Non-pigmented ciliary epithelial cell (primary cell): ENCODE results near the gene GABARAPL1.
"Not testable (repeated sequence)": the region's sequence is repeated elsewhere in the genome, so short reads cannot be mapped to it uniquely, and the experiment has no call there.

Source experiments
- DNase-seq: peaks from one replicate; pipeline ENCODE4 v3.0.0-alpha.2; 2010; ENCODE audit warnings: low read depth

The GABARAPL1 gene

DNA sequence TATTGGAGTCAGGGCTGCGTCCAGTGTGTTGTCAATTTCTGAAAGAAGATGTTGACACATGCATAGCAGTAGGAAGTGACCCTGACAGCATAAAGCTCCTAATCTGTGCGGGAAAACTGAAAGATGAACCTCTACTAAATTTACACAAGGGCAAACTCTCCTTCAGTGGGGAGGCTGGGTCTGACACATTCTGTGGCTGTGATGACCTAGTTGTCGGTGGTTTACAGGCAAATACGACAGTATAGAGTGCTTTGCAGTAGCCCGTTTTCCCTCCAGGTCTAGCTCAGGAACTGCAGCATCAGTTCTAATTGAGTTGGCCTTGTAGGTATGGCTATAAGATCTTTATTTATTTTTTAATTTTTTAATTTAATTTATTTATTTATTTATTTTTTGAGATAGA lies 14.8 kb upstream of the GABARAPL1 start:
- DNase-seq: no peak

DNA sequence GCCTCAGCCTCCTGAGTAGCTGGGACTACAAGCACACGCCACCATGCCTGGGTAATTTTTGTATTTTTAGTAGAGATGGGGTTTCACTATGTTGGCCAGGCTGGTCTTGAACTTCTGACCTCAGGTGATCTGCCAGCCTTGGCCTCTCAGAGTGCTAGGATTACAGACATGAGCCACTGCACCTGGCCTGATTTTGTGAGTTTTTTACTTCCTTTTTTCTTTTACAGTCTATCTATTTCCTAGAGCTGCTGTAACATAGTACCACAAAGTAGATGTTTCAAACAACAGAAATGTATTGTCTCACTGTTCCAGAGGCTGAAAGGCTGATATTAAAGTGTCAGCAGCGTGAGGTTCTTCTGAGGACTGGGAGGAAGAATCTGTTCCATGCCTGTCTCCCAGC lies 8.2 kb upstream of the GABARAPL1 start:
- DNase-seq: not testable (repeated sequence)

DNA sequence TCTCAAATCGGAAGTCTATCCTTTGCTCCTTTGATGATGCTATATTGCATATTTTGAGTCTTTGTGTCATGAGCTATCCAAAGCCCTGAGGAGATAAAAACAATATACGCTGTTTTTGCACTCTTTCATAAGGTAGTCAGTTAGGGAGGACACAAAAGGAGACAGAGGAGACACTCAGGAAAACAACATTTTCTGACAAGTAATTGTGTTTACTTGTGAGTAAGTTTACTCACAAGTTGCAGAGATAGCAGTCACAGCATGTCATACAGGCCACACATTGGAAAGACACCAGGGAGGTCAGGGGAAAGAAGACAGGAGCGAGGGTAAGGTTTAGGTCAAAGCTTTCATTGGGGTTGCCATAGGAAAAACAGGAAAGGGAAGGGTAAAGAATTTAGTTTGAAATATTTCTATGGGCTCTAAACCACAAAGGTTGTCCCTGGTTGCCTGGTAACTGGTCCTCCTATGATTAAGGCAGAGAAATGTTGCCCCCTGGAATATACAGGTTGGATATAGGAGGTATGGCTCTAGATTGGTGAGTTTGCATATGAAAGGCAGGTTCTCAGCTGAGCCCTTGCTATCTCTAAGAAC lies 7.4 kb upstream of the GABARAPL1 start:
- DNase-seq: peak; percentile 36

DNA sequence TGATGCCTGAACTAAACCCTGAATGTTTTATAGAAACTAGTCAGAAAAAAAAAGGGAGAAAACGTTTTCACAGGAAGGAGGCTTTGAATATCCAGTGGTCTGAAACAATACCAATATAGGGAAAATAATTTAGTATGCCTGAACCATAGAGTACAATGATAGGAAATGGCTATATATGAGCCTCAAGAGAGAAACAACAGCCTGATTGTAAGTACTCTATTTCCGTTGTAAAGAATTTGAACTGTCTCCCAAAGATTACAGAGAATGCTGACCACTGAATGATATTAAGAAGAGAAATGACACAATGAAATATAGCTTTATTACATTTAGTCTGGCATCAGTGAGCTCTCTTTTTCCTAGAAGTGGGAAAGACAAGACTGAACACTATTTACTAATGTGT lies 5.5 kb upstream of the GABARAPL1 start:
- DNase-seq: no peak

DNA sequence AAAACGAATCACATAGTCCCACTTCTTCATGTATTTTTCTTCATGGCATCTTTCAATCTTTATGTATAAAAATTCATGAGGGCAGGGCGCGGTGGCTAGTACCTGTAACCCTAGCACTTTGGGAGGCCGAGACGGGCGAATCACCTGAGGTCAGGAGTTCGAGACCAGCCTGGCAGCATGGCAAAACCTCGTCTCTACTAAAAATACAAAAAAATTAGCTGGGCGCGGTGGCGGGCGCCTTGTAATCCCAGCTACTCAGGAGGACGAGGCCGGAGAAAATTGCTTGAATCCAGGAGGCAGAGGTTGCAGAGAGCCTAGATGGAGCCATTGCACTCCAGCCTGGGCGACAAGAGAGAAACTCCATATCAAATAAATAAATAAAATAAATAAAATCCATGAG lies 2.5 kb upstream of the GABARAPL1 start:
- no peak for DNase-seq

DNA sequence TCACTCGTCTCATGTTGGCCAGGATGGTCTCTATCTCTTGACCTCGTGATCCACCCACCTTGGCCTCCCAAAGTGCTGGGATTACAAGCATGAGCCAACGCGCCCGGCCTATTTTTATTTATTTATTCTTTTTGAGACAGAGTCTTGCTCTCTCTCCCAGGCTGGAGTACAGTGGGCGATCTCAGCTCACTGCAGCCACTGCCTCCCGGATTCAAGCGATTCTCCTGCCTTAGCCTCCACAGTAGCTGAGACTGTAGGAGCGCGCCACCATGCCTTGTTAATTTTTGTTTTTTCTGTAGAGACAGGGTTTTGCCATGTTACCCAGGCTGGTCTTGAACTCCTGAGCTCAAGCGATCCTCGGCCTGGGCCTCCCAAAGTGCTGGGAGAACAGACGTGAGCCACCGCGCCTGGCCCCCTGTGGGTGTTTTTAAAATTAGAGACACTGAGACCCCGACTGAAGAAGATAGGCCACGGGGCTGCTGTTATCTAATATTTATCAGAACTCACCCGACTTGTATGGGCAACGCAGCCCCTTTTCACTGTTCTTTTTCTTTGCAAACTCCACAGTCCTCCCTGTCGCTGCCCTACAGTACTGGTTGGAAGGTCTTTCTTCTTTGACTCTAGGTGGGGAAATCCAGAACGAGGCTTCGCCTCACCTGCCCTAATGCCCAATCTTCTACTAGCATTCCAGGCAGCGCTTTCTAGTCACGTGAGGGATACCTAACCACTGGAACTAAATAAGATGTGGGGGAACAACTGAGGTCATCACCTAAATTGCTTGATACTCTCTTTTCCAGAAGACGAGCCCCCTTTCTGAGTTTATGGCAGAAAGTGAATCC lies 1.4 kb upstream of the GABARAPL1 start:
- no peak for DNase-seq

DNA sequence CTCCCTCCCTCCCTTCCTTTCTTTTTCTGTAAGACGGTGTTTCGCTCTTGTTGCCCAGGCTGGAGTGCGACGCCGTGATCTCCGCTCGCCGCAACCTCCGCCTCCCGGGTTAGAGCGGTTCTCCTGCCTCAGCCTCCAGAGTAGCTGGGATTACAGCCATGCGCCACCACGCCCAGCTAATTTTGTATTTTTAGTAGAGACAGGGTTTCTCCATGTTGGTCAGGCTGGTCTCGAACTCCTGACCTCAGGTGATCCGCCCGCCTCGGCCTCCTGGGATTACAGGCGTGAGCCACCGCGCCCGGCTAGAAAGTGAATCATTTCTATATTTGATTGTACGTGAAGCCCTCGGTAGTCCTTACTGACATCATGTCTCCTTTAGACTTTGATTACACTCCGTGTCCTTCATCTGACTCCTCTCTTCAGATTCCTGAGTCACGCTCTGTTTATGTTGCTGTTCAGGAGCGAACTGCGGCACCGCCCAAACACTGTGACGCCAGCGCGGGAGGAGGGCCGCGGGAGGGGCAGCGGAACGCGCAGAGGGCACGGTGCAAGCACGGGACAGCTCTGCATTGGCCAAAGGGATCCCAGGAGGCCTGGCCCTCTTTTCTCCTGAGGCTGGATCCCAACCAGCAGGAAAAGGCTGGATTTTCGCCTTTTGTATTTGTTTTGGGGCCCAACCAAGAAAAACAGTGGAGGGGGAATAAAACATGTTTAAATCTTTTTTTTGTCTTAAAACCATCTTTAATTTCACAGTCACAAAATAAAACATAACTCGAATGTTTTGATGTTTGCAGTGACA lies 538 bp upstream of the GABARAPL1 start:
- peak; percentile 99 for DNase-seq

DNA sequence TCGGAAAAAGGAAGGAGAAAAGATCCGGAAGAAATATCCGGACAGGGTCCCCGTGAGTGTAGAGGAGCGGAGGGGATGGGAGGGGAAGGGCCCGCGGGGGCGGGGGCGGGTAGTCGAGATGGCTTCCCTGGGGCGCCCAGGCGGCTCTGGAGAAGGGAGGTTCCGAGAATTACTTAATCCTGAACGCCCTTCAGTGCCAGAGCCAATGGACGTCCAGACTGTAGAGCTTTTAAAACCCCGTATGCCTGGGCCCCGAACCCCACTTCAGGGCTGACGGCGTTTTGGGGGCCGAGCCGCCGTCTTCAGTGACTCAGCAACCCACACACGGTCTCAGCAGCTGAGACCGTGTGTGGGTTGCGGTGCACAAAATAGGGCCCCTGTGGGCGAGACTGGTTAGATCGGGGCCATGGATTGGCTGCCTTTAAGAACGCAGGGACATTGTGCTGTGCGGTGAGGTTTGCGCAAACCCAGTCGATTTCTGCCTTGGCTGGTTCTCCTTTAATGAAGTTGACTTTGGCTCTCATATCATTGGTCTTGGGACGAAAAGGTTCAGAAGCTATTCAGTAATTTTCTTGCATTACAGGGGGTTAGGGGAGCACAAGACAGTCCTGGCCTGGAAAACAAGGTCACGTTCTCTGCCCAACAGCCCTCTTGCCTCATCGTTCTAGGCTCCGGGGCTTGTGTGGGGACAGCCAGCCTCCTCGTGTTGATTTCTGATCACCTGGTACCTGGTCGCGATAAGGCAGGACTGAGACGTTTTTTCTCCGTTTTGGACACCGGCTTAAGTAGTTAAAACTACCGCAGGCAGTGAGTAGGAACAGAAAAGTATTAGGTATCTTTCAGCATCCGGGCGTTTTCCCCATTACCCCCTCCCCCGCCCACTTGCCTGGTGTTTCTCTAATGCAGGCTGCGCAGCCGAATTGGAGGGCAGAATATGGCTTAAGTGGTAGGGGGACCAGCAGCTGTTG lies 775 bp downstream of the GABARAPL1 start:
- peak; percentile 82 for DNase-seq

DNA sequence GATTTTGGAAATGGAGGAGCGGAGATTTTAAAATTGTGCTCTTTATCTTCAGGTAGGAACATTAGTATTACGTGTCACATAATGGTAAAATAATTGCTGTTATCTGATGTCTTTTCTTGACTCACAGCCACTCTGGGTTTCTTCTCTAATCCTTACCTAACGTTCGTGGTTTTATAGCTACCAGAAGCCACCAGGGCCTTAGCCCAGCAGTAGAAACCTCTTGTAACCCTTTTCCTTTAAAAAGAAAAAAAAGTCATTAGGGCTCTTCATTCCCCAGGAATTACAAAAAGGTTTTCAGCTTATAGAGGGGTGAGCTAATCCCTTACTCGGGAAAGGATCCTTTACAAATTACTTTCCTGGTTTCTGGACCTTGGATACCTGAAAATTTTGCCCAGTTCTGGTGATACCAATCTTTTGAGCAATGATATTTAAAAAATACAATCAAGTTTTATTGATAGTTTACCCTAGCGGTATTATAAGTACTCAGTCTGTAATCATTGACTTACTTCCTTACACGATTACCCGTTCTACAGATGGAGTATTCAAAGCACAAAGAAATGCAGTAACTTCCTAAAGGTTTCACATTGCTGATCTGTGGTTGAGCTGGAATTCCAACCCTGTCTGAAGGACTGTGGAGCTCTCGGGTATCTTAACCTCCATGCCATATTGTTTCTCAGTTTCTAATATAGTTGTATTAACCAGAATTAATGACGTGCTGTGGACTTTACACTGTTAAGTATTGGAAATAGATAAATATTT lies 1.6 kb downstream of the GABARAPL1 start:
- DNase-seq: peak; percentile 73

DNA sequence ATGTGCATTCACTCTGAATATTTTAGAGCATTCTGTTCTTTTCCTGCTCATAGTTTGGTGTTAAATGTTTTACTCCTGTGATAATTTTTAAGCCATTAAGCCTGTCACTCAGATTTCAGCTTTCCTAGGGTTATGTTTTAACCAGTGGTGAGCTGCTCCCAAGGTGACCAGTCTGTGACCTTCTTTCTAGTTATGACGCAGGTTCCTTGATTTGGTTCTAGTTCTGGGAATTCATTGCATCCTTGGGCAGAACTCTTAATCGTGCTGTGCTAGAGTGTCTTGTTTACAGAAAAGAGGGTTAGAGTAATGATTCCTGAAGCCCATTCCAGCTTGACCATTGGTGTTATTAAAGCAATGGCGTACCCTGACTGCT lies 2.2 kb downstream of the GABARAPL1 start:
- no peak for DNase-seq

DNA sequence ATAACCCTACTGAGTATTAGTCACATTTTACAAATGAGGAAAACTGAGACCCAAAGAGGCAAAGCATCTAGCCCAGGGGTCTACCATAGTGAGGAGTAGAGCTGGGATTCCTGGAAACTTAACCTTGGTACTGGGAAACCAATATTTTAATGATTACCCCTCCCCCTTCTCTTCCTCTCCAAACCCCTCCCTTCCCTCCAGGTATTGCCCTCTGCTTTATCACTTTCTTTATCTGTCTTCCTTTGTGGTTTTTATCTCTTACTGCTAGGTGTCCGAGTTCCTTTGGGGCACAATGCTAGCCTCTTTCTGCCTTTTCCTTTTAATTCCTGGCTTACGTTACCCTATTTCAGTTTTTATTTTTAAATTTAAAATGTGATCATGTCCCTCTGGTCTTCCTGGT lies 2.8 kb downstream of the GABARAPL1 start:
- DNase-seq: no peak

DNA sequence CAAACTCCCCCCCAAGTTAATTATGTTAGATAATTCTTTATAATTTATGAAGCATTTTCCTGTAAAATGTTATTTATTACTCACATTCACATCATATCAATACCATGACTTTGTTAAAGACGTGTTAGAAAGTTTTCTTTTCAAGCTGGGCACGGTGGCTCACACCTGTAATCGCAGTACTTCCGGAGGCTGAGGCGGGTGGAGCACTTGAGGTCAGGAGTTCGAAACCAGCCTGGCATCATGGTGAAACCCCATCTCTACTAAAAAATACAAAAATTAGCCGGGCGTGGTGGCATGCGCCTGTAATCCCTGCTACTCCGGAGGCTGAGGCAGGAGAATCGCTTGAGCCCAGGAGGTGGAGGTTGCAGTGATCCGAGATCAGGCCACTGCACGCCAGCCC lies 3.3 kb downstream of the GABARAPL1 start:
- DNase-seq: not testable (repeated sequence)

DNA sequence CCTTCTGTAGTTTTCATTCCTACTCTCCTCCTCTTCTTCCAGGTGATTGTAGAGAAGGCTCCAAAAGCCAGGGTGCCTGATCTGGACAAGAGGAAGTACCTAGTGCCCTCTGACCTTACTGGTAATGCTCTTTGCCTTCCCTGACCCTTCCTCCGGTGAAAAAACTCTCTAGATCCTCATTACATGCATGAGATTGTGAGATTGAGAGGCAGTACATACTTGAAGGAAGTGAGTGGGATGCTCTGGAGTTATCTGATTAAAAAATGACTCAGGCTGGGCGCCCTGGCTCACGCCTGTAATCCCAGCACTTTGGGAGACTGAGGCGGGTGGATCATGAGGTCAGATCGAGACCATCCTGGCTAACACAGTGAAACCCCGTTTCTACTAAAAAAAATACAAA lies 5.3 kb downstream of the GABARAPL1 start:
- no peak for DNase-seq

DNA sequence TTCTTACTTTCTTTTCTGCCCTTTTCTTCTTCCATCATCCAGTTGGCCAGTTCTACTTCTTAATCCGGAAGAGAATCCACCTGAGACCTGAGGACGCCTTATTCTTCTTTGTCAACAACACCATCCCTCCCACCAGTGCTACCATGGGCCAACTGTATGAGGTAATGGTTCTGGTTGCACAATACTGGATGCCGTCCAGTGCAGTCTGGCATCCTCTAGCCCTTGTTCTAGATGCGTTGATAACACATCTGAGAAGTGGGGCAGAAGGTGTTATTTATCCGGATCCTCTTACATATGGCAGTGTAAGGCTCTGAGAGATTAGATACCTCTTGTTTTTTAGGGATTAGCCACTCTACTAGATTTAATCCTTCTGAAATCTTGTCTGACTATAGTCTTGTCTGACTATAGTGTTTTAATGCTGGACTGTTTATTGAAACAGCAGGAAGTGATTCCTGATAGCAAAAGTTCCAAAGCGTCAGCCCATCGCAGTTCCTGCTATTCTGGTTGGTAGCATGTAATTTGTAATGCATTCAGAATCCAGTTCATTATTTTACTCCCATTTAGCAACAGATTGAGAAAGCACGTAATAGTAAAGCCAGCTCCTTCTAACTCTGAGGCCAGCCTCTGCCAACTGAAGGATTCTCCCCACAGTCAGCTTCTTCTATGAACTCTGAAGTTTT lies 7.9 kb downstream of the GABARAPL1 start:
- peak; percentile 20 for DNase-seq

DNA sequence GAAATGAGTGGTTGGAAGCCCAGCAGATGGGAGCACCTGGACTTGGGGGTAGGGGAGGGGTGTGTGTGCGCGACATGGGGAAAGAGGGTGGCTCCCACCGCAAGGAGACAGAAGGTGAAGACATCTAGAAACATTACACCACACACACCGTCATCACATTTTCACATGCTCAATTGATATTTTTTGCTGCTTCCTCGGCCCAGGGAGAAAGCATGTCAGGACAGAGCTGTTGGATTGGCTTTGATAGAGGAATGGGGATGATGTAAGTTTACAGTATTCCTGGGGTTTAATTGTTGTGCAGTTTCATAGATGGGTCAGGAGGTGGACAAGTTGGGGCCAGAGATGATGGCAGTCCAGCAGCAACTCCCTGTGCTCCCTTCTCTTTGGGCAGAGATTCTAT lies 9.2 kb downstream of the GABARAPL1 start:
- no peak for DNase-seq

DNA sequence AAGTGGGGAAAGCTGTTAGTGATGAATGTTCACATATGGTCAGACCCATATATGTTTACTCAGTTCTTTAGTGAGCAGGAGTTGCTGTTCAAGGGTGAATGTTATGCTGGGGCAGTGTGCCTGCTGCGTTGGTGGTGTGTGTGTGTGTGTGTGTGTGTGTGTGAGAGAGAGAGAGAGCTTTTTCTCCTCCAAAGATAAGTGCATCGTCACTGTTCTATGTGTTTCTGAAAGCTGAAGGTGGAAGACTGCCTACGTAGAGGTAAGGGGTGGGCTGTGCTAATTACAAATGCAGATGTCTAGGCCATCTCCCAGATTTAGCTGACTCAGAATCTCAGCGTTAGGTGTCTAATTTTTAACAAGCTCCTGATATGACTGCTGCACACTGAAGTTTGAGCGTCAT lies 10.5 kb downstream of the GABARAPL1 start:
- DNase-seq: no peak

DNA sequence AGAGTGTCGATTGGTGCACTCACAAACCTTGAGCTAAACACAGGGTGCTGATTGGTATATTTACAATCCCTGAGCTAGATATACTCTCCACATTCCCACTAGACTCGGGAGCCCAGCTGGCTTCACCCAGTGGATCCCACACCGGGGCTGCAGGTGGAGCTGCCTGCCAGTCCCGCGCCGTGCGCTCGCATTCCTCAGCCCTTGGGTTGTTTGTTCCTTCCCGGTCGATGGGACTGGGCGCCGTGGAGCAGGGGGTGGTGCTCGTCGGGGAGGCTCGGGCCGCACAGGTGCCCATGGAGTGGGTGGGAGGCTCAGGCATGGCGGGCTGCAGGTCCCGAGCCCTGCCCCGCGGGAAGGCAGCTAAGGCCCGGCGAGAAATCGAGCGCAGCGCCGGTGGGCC lies 12.7 kb downstream of the GABARAPL1 start:
- not testable (repeated sequence) for DNase-seq

DNA sequence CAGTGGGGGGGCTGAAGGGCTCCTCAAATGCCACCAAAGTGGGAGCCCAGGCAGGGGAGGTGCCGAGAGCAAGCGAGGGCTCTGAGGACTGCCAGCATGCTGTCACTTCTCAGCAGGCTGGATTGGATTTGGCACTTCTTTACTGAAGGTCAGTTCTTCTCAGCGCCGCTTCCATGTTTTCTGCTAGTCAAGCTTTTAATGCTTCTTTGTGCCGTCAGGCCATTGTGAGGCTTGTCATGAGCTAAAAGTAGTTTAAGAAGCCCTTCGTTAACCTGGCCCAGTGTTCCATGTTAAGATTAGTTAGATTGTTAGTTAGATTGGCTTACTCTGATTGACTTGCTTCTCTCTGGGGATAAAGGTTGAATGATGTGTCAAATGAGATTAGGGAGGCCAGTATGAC lies 13.4 kb downstream of the GABARAPL1 start:
- DNase-seq: no peak

DNA sequence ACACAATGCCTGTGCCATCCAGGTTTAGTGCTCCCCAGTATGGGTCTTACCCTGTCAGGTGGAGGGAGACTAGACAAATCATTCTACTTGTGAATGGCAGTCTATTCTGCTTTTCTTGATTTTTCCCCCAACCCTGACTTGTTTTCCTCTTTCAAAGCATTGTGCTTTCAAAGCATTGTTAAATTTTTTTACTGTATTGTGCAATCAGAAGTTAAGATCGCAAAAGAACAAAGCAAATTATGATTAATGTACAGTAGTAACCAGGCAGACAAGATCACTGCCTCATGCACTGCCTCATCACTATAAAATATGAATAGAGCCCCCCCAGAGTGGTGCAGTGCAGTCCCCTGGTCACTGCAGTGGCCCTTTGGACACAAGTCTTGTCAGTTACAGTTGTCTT lies 14.1 kb downstream of the GABARAPL1 start:
- no peak for DNase-seq

DNA sequence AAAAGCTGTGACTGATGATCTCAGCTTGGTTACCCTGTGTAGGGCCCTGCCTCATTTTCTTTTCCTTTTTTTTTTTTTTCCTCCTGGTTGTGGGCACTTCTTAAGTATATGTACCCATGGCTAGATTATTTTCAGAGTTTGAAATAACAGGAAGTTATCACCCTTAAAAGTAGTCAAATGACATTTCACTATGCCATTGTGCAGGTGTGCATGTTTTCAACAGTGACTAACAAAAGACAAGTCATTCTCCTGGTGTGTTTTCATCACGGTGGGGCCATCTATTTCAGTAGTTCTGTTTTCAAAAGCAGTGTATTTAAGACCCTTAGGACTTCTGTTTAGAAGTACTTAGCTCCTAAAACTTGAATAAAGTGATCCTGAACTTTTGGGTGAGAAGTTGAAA lies 15.0 kb downstream of the GABARAPL1 start:
- DNase-seq: no peak

DNA sequence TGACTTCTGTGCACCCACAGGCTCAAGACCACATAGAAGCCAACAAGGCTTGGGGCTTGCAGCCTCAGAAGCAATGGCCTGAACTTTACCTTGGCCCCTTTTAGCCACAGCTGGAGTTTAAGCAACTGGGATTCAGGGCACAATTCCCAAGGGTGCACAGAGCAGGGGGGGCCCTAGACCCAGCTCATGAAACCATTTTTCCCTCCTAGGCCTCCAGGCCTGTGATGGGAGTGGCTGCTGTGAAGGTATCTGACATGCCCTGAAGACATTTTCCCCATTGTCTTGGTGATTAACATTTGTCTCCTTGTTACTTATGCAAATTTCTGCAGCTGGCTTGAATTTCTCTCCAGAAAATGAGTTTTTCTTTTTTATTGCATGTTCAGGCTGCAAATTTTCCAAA lies 21.9 kb downstream of the GABARAPL1 start:
- DNase-seq: no peak
